Panc1 (cell line): Measurements from ENCODE around the gene DDI1. TPM values are rescaled to one million over a fixed set of nuclear protein-coding genes. Genes with fewer than 3 reads are reported as not detected.

Experiments used
- ATAC-seq: fragments of 200-7000 bp; cut with Tn5 transposase; 2 replicates; pipeline ENCODE4 v1.9.1; 2020; ENCODE audit warnings: mild to moderate bottlenecking, moderate library complexity
- BruUV-seq: library from RNA; stranded (reverse); fragments of 400-500 nt; replicated peaks from 2 replicates; lab custom pipeline; 2021; lab: Mats Ljungman, UMichigan
- CTCF ChIA-PET: fragments of 300-600 bp; sonication (Branson Sonifier 250); formaldehyde crosslinking; loops from one replicate; lab custom pipeline; 2022; ENCODE audit warnings: antibody characterized with exemption; lab: Charles Lee
- POLR2A ChIA-PET: fragments of 300-600 bp; sonication (Branson Sonifier 250); formaldehyde crosslinking; loops from one replicate; lab custom pipeline; 2022; ENCODE audit warnings: antibody characterized with exemption; lab: Charles Lee
- DNase-seq: peaks from one replicate; pipeline ENCODE4 v3.0.0-alpha.2; 2010; ENCODE audit warnings: low read depth, low spot score
- H3K27ac ChIP-seq: 2 replicates; pipeline ENCODE4 v1.5.1; 2011; ENCODE audit warnings: mild to moderate bottlenecking, low read length, inconsistent platforms
- H3K27me3 ChIP-seq: fragments of 200-500 bp; sonication (Bioruptor generic); 2 replicates; pipeline ENCODE4 v1.6.0; 2014; ENCODE audit warnings: low read length, inconsistent platforms; ENCODE audit not compliant: control insufficient read depth, insufficient read depth
- H3K36me3 ChIP-seq: fragments of 200-500 bp; sonication (Bioruptor generic); 2 replicates; pipeline ENCODE4 v1.5.1; 2014; ENCODE audit warnings: inconsistent platforms, mild to moderate bottlenecking, low read length, moderate library complexity; ENCODE audit not compliant: control insufficient read depth, insufficient read depth
- H3K4me1 ChIP-seq: 2 replicates; pipeline ENCODE4 v1.5.1; 2011; ENCODE audit warnings: inconsistent platforms, mild to moderate bottlenecking, low read length, moderate library complexity; ENCODE audit not compliant: control insufficient read depth, insufficient read depth
- H3K4me3 ChIP-seq, 2 experiments: 2 replicates each; pipeline ENCODE4 v1.5.1; 2011 to 2012; ENCODE audit warnings: low read depth in 2 of 2, low read length in 2 of 2, mild to moderate bottlenecking in 2 of 2, inconsistent platforms in 1 of 2, moderate library complexity in 1 of 2
- H3K9me3 ChIP-seq: fragments of 200-500 bp; sonication (Bioruptor generic); 2 replicates; pipeline ENCODE4 v1.5.1; 2014; ENCODE audit warnings: low read depth, mild to moderate bottlenecking, inconsistent platforms, low read length, moderate library complexity; ENCODE audit not compliant: control insufficient read depth, insufficient read depth
- CTCF ChIP-seq: fragments of 450-650 bp; IDR thresholded peaks from 2 replicates; pipeline ENCODE4 v1.5.1; 2017; ENCODE audit warnings: mild to moderate bottlenecking
- POLR2AphosphoS5 ChIP-seq: IDR thresholded peaks from 2 replicates; pipeline ENCODE4 v1.6.1; 2012; ENCODE audit warnings: mild to moderate bottlenecking, low read depth, low read length, moderate library complexity
- SIN3A ChIP-seq: IDR thresholded peaks from 2 replicates; pipeline ENCODE4 v1.6.1; 2012; ENCODE audit warnings: low read depth, mild to moderate bottlenecking, low read length, moderate library complexity, borderline replicate concordance; ENCODE audit not compliant: insufficient read depth
- TCF7L2 ChIP-seq: IDR thresholded peaks from 2 replicates; pipeline ENCODE4 v1.6.1; 2011; ENCODE audit warnings: mild to moderate bottlenecking, low read depth, low read length, inconsistent platforms
- in situ Hi-C: cut with HindIII; loops from 2 replicates; pipeline ENCODE4 v1.10.0; 2016; ENCODE audit warnings: low sequenced_read_pairs, low pct_unique_long_range_greater_than_20kb
- intact Hi-C: fragments of 100-400 bp; cut with micrococcal nuclease; formaldehyde crosslinking; loops from one replicate; pipeline ENCODE4 v1.10.0; 2022; ENCODE audit not compliant: unreplicated experiment
- total RNA-seq: library from RNA; stranded (reverse); gene quantifications from one replicate; pipeline ENCODE4 v1.2.1, GENCODE V29; 2021; ENCODE audit not compliant: unreplicated experiment
- TF ChIP-seq, protein P1 (sequence below), 2 experiments: IDR thresholded peaks; 2 replicates each; pipeline ENCODE4 v1.6.1; 2011 to 2012; ENCODE audit warnings: low read depth in 2 of 2, control low read depth in 1 of 2, low read length in 1 of 2, mild to moderate bottlenecking in 1 of 2, moderate library complexity in 1 of 2; ENCODE audit not compliant: insufficient read depth in 1 of 2

Gene DDI1
- total RNA-seq, 1 experiment from 2014 or later = not detected

DNA sequence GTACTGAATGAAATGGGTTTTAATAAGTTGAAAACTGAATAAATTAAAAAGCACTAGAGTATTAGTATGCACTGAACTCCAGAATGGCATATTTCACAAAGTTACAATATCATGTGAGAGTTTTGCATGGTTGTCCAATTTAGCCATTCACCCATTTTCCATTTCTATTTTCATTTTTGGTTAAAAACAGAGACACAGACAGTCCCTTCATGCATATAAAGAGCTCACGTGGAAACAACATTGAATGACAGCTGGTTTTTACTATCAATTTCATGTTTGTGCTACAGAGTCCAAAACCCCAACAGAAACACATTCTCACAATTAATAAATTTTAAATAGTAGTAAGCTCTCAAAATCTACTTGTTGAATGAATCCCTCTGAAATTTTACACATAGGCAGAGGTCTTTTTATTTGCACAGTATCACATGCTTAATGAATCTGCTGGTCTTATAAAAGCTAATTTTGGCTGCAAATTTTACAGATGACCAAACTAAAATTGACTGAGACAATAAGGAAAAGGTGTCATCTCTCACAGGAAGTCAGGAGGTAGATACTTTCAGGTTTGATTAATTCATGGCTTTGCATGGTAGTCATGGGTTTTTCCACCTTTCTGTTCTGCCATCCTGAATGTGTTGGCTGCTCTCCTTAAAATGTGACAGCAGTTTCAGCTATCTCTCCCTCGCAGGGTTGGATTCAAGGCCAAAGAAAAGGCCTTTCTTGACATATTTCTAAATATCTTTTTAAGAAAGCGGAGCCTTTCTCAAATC, 20.6 kb upstream of the DDI1 start:
- Histone ChIP-seq H3K36me3 (no peaks in the 10 kb centered on the region), H3K4me1 (no peaks in the 10 kb centered on the region), H3K9me3 (no peaks in the 10 kb centered on the region), H3K27ac (no peak overlapping the region), H3K27me3 (no peaks in the 10 kb centered on the region), H3K4me3 (no peak overlapping the region)
- DNase-seq = no peak
- in situ Hi-C loops (no loop called here), intact Hi-C loops (no loop called here)
- no TSS peak for BruUV-seq
- TF ChIP-seq SIN3A (no peak), CTCF (no peak), POLR2AphosphoS5 (no peak), TCF7L2 (no peak)
- TF ChIP-seq, protein P1, sequence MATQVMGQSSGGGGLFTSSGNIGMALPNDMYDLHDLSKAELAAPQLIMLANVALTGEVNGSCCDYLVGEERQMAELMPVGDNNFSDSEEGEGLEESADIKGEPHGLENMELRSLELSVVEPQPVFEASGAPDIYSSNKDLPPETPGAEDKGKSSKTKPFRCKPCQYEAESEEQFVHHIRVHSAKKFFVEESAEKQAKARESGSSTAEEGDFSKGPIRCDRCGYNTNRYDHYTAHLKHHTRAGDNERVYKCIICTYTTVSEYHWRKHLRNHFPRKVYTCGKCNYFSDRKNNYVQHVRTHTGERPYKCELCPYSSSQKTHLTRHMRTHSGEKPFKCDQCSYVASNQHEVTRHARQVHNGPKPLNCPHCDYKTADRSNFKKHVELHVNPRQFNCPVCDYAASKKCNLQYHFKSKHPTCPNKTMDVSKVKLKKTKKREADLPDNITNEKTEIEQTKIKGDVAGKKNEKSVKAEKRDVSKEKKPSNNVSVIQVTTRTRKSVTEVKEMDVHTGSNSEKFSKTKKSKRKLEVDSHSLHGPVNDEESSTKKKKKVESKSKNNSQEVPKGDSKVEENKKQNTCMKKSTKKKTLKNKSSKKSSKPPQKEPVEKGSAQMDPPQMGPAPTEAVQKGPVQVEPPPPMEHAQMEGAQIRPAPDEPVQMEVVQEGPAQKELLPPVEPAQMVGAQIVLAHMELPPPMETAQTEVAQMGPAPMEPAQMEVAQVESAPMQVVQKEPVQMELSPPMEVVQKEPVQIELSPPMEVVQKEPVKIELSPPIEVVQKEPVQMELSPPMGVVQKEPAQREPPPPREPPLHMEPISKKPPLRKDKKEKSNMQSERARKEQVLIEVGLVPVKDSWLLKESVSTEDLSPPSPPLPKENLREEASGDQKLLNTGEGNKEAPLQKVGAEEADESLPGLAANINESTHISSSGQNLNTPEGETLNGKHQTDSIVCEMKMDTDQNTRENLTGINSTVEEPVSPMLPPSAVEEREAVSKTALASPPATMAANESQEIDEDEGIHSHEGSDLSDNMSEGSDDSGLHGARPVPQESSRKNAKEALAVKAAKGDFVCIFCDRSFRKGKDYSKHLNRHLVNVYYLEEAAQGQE (IDR thresholded peaks at IDR 0.05; ENCODE audit: insufficient read depth in 1 of 2, low read depth in 2 of 2, low read length in 1 of 2) = no peak
- CTCF ChIA-PET = no interaction called here
- POLR2A ChIA-PET = no interaction called here
- ATAC-seq = no peak

DNA sequence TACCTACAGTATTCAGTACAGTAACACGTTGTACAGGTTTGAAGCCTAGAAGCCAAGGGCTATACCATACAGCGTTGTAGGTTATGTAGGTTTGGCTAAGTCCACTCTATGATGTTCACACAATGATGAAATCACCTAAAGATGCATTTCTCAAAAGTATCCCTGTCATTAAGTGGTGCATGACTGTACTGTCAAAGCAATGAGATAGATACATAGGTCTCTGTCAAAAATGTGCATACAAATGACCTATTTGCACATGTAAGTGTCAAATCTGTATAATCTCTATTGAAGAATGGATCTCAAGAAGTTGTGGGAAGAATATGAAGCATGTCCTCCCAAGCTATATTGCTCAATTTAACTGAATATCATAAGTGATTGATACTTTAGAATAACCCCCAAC, 11.9 kb upstream of the DDI1 start:
- intact Hi-C loops = no loop called here
- Histone ChIP-seq H3K27me3 (no peaks in the 10 kb centered on the region), H3K9me3 (no peaks in the 10 kb centered on the region), H3K27ac (no peak overlapping the region), H3K4me1 (no peaks in the 10 kb centered on the region), H3K36me3 (no peaks in the 10 kb centered on the region), H3K4me3 (no peak overlapping the region)
- ATAC-seq (no peak), DNase-seq (no peak)
- TF ChIP-seq POLR2AphosphoS5 = no peak
- TF ChIP-seq, protein P1 (IDR thresholded peaks at IDR 0.05; ENCODE audit: insufficient read depth in 1 of 2, low read depth in 2 of 2, low read length in 1 of 2) = no peak
- TF ChIP-seq TCF7L2 = no peak
- no peak for TF ChIP-seq CTCF
- no peak for TF ChIP-seq SIN3A
- no TSS peak for BruUV-seq
- ChIA-PET CTCF (no interaction called here), POLR2A (no interaction called here)
- in situ Hi-C loops = no loop called here
